ENCODE measurements around the gene KIAA0753.

The KIAA0753 gene

GRCh38 chr17:6555331-6556120 is 85.0 kb downstream of the KIAA0753 start:
- peak overlapping the region; percentile 25 for H3K27ac Mint-ChIP-seq
- H3K4me1 Mint-ChIP-seq, result peaks cover 15 to 25% of the 10 kb centered on the region in 2 donors
- H3K36me3 Mint-ChIP-seq, result peaks cover 0 to 1% of the 10 kb centered on the region in 2 donors
- DNase-seq (no peak), ATAC-seq (replicated peaks) (peak; percentile 62 to 65)
- peaks cover 52 to 64% of the 10 kb centered on the region in 2 donors for H3K27me3 Mint-ChIP-seq
- peak overlapping the region; percentile 73 to 78 for H3K4me3 Mint-ChIP-seq
- no peaks in the 10 kb centered on the region for H3K9me3 Mint-ChIP-seq

GRCh38 chr17:6554871-6555330 is 85.6 kb downstream of the KIAA0753 start:
- Mint-ChIP-seq H3K9me3 (no peaks in the 10 kb centered on the region), H3K27me3 (peaks cover 49 to 58% of the 10 kb centered on the region in 2 donors), H3K27ac (no peak overlapping the region), H3K4me3 (peak overlapping the region; percentile 73 to 78), H3K4me1 (peaks cover 15 to 25% of the 10 kb centered on the region in 2 donors), H3K36me3 (peaks cover 0 to 1% of the 10 kb centered on the region in 2 donors)
- no peak for DNase-seq
- ATAC-seq (replicated peaks), result peak; percentile 3 to 4

GRCh38 chr17:6554342-6554741 is 86.2 kb downstream of the KIAA0753 start:
- Mint-ChIP-seq H3K27me3 (peaks cover 49 to 55% of the 10 kb centered on the region in 2 donors), H3K36me3 (peaks cover 0 to 1% of the 10 kb centered on the region in 2 donors), H3K4me3 (no peak overlapping the region), H3K4me1 (peaks cover 15 to 25% of the 10 kb centered on the region in 2 donors), H3K9me3 (no peaks in the 10 kb centered on the region), H3K27ac (peak overlapping the region; percentile 9)
- DNase-seq, result no peak
- no peak for ATAC-seq (replicated peaks)

DNA sequence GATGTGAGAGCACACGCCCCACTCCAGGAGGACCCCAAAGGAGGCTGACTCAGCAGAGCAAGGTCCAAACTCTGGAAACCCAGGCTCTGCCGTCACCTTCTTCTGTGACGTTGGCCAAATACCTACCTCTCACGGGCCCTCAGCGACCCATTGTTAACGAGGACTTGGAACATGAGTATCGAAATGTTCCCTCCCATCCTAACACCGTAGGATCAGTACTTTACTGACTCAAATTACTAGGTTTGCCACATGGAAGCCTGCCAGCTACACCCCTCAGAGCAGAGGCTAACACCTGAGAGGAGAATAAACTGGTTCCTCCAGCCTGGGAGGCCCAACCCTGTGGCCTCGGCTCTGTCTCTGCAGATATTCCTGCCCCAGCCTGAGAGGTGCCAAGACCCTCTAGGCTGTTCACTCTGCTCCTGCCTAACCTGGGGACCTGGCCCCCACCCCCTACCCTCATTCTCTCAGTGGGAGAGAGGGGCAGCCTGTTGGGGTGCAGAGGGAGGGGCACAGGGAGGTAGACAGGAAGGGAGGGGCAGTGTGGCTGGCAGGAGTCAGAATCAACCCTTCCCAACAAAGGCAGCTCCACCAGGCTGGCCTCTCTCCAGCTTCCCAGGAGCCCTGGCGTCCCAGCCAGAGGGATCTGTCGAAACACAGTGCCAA is 88.5 kb downstream of the KIAA0753 start:
- Mint-ChIP-seq H3K4me3 (no peak overlapping the region), H3K27ac (no peak overlapping the region), H3K9me3 (no peaks in the 10 kb centered on the region), H3K4me1 (peaks cover 24 to 33% of the 10 kb centered on the region in 2 donors), H3K36me3 (no peaks in the 10 kb centered on the region), H3K27me3 (peaks cover 44 to 46% of the 10 kb centered on the region in 2 donors)
- DNase-seq (no peak), ATAC-seq (replicated peaks) (no peak)

DNA sequence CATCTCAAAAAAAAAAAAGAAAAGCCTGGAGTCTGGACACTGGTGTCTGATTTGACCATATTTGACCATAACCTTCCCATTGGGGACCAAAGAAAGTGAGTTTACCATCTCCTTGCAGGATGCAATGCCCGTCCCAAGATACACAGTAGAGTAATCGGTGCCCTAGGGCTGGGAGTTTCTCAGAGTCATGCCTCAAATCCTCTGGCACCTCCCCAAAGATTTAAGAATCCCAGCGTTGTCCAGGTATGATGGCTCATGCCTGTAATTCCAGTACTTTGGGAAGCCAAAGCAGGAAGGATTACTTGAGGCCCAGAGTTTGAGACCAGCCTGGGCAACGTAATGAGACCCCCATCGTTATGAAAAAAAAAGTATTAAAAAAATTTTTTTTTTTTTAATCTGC is 89.2 kb downstream of the KIAA0753 start:
- DNase-seq (no peak), ATAC-seq (replicated peaks) (no peak)
- no peak overlapping the region for H3K4me3 Mint-ChIP-seq
- H3K27me3 Mint-ChIP-seq, result peaks cover 38 to 41% of the 10 kb centered on the region in 2 donors
- H3K27ac Mint-ChIP-seq, result no peak overlapping the region
- no peaks in the 10 kb centered on the region for H3K9me3 Mint-ChIP-seq
- peaks cover 19 to 27% of the 10 kb centered on the region in 2 donors for H3K4me1 Mint-ChIP-seq
- H3K36me3 Mint-ChIP-seq, result no peaks in the 10 kb centered on the region

GRCh38 chr17:6549384-6550036 is 91.0 kb downstream of the KIAA0753 start:
- Mint-ChIP-seq H3K36me3 (no peaks in the 10 kb centered on the region), H3K27ac (no peak overlapping the region), H3K27me3 (peaks cover 30 to 35% of the 10 kb centered on the region in 2 donors), H3K4me1 (peaks cover 11 to 13% of the 10 kb centered on the region in 2 donors), H3K9me3 (no peaks in the 10 kb centered on the region), H3K4me3 (no peak overlapping the region)
- DNase-seq (no peak), ATAC-seq (replicated peaks) (peak in 1 of 2 donors; percentile 39)

DNA sequence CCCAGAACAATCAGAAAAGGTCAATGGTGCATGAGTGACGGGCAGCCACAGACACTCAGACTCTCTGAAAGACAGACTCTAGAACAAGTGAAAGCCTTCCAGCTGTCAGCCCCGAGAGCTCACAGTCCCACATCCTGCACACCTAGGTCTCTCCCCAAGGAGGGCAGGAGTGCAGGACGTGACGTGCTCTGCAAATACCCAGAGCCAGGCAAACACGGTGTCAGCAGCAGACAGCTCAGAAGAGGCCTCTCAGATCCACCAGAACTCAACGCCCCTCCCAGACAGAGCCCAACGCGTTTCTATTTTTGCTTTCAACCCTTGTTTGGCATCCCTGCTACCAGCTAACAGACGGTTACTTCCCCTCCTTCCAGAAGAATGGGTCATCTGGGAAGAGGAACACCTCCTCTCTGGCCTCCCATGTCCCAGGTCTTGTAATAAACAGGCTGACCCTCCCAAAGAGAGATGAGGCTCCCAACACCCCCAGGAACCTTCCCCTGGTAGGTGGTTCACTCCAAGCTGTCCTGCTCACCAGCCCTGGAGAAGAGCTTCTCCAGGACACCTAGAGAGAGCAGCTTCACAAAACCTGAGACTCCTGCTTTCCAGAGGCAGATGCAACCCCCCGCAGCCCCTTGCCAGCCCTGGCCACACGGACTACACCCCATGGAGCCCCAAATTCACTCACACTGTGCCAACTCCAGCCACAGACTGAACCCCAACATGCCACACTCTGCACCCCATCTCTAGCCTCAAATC is 91.8 kb downstream of the KIAA0753 start:
- DNase-seq, result no peak
- H3K27ac Mint-ChIP-seq, result peak overlapping the region; percentile 28
- ATAC-seq (replicated peaks), result peak; percentile 72 to 76

GRCh38 chr17:6548034-6548433 is 92.5 kb downstream of the KIAA0753 start:
- DNase-seq (no peak), ATAC-seq (replicated peaks) (no peak)
- H3K4me3 Mint-ChIP-seq, result no peak overlapping the region
- H3K27ac Mint-ChIP-seq, result no peak overlapping the region
- peaks cover 11 to 13% of the 10 kb centered on the region in 2 donors for H3K4me1 Mint-ChIP-seq
- peaks cover 15 to 20% of the 10 kb centered on the region in 2 donors for H3K27me3 Mint-ChIP-seq
- no peaks in the 10 kb centered on the region for H3K36me3 Mint-ChIP-seq
- H3K9me3 Mint-ChIP-seq, result no peaks in the 10 kb centered on the region

More for the DNA sequence above, 91.8 kb downstream of the KIAA0753 start:
- Mint-ChIP-seq H3K4me3 (no peak overlapping the region), H3K4me1 (peaks cover 11 to 13% of the 10 kb centered on the region in 2 donors), H3K9me3 (no peaks in the 10 kb centered on the region), H3K27me3 (peaks cover 23 to 27% of the 10 kb centered on the region in 2 donors), H3K36me3 (no peaks in the 10 kb centered on the region)

GRCh38 chr17:6547336-6547735 is 93.2 kb downstream of the KIAA0753 start:
- ATAC-seq (replicated peaks) (no peak), DNase-seq (no peak)
- Mint-ChIP-seq H3K4me1 (peaks cover 9 to 13% of the 10 kb centered on the region in 2 donors), H3K9me3 (no peaks in the 10 kb centered on the region), H3K36me3 (no peaks in the 10 kb centered on the region), H3K27me3 (peaks cover 12 to 20% of the 10 kb centered on the region in 2 donors), H3K4me3 (no peak overlapping the region), H3K27ac (no peak overlapping the region)

- no peaks in the 10 kb centered on the region for H3K9me3 Mint-ChIP-seq
- no peaks in the 10 kb centered on the region for H3K36me3 Mint-ChIP-seq
- peaks cover 9 to 13% of the 10 kb centered on the region in 2 donors for H3K4me1 Mint-ChIP-seq
- DNase-seq, result no peak
- no peak overlapping the region for H3K27ac Mint-ChIP-seq
- H3K4me3 Mint-ChIP-seq, result no peak overlapping the region
- peak in 1 of 2 donors; percentile 19 for ATAC-seq (replicated peaks)
- peaks cover 13 to 23% of the 10 kb centered on the region in 2 donors for H3K27me3 Mint-ChIP-seq
Observed at GRCh38 chr17:6546069-6546718, 94.3 kb downstream of the KIAA0753 start.

DNA sequence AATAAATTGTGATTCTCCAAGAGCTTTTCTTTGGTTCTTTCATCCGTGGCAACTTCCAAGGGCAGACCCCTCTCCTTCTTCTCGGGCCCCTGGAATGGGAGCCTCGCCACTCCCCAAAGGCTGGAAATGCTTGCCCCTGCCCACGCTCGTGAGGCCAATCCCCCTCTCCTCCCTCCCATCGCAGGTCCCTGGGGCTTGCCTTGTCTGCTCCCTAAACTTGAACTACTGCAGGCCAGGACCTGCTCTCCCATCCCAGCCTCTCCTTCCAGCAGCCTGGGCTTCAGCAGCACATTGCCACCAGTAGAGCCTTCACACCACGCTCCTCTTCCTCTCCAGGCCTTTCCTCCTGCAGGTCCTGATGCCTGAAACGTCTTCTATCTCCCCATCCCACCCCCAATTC is 95.2 kb downstream of the KIAA0753 start:
- H3K9me3 Mint-ChIP-seq, result no peaks in the 10 kb centered on the region
- no peak overlapping the region for H3K27ac Mint-ChIP-seq
- H3K4me1 Mint-ChIP-seq, result peaks cover 9 to 13% of the 10 kb centered on the region in 2 donors
- no peak overlapping the region for H3K4me3 Mint-ChIP-seq
- DNase-seq (no peak), ATAC-seq (replicated peaks) (no peak)
- peaks cover 18 to 29% of the 10 kb centered on the region in 2 donors for H3K27me3 Mint-ChIP-seq
- H3K36me3 Mint-ChIP-seq, result no peaks in the 10 kb centered on the region

DNA sequence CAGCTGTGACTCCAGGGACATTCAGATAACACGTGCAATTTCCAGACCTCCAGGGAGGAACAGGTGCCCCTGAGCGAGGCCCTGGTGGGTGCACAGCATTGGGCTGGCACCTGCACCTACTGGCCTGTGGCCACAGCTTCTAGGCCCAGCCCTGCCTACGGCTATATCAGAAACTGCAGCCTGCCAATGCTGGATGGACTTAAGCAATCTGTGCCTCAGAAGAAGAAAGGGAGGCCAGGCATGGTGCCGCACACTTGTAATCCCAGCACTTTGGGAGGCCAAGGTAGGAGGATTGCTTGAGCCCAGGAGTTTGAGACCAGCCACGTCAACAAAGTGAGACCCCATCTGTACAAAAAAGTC is 96.5 kb downstream of the KIAA0753 start:
- ATAC-seq (replicated peaks), result no peak
- H3K36me3 Mint-ChIP-seq, result peaks cover 0 to 6% of the 10 kb centered on the region in 2 donors
- H3K4me1 Mint-ChIP-seq, result peaks cover 7 to 10% of the 10 kb centered on the region in 2 donors
- peaks cover 0 to 2% of the 10 kb centered on the region in 2 donors for H3K9me3 Mint-ChIP-seq
- DNase-seq, result no peak
- peaks cover 14 to 29% of the 10 kb centered on the region in 2 donors for H3K27me3 Mint-ChIP-seq
- no peak overlapping the region for H3K27ac Mint-ChIP-seq
- H3K4me3 Mint-ChIP-seq, result no peak overlapping the region
